Measurements from ENCODE around the gene PCP4L1. TPM values are rescaled to one million over a fixed set of nuclear protein-coding genes. Genes with fewer than 3 reads are reported as not detected.
A peak's percentile ranks its signal among the peaks of the same experiment; 100 is the strongest.
"Not testable (repeated sequence)": the region's sequence is repeated elsewhere in the genome, so short reads cannot be mapped to it uniquely, and the experiment has no call there.

The PCP4L1 gene
- total and polyA plus RNA-seq, 2 experiments from 2014 or later, result not detected

- TF ChIP-seq EZH2phosphoT487 (IDR thresholded peaks at IDR 0.05; ENCODE audit: insufficient read depth, low read depth) (no peak), EZH2 (IDR thresholded peaks at IDR 0.05; ENCODE audit: insufficient read depth, poor library complexity, severe bottlenecking) (no peak)
- Histone ChIP-seq H2AFZ (peak overlapping the region; percentile 99), H3K9ac (peak overlapping the region; percentile 98), H3K27ac (peak overlapping the region; percentile 94), H3K79me2 (ENCODE audit: insufficient read depth) (peaks cover 40% of the 10 kb centered on the region), H3K4me3 (peak overlapping the region; percentile 86), H3K36me3 (ENCODE audit: low read depth) (no peaks in the 10 kb centered on the region), H4K20me1 (ENCODE audit: insufficient read depth) (no peaks in the 10 kb centered on the region), H3K9me3 (ENCODE audit: low read depth) (no peaks in the 10 kb centered on the region), H3K4me2 (ENCODE audit: unreplicated experiment) (peak overlapping the region; percentile 95), H3K9me2 (ENCODE audit: insufficient read depth) (no peaks in the 10 kb centered on the region), H3K4me1 (ENCODE audit: insufficient read depth) (peaks cover 7% of the 10 kb centered on the region), H3K27me3 (replicated peaks; ENCODE audit: insufficient read depth) (no peaks in the 10 kb centered on the region), H3F3A (ENCODE audit: insufficient read depth) (no peaks in the 10 kb centered on the region)
- no peak for DNase-seq
- 41 to 43% methylated on average over 28 of the region's 28 CpGs for WGBS, 2 experiments (ENCODE audit: low coverage in 1 of 2, low lambda C conversion rate in 2 of 2, missing lambda C conversion rate in 2 of 2)
- in situ Hi-C loops (cut with MboI), result no loop called here
Measured at GRCh38 chr1:161313554-161314200, 55.1 kb downstream of the PCP4L1 start.

- no peaks in the 10 kb centered on the region for H3K36me3 ChIP-seq (ENCODE audit: low read depth)
- in situ Hi-C loops (cut with MboI), result no loop called here
- H3K9ac ChIP-seq, result peak within 1 kb of the TSS; percentile 98
- H3K9me2 ChIP-seq (ENCODE audit: insufficient read depth), result no peaks in the 10 kb centered on the region
- H3K4me1 ChIP-seq (ENCODE audit: insufficient read depth), result peaks cover 7% of the 10 kb centered on the region
- peak within 1 kb of the TSS; percentile 99 for H2AFZ ChIP-seq
- DNase-seq, result peak; percentile 95
- no peaks in the 10 kb centered on the region for H4K20me1 ChIP-seq (ENCODE audit: insufficient read depth)
- no peaks in the 10 kb centered on the region for H3K9me3 ChIP-seq (ENCODE audit: low read depth)
- H3K27ac ChIP-seq, result peak within 1 kb of the TSS; percentile 94
- peak within 1 kb of the TSS; percentile 86 for H3K4me3 ChIP-seq
- no peaks in the 10 kb centered on the region for H3K27me3 ChIP-seq (replicated peaks; ENCODE audit: insufficient read depth)
- no peak for TF ChIP-seq EZH2phosphoT487 (IDR thresholded peaks at IDR 0.05; ENCODE audit: insufficient read depth, low read depth)
- TF ChIP-seq EZH2 (IDR thresholded peaks at IDR 0.05; ENCODE audit: insufficient read depth, poor library complexity, severe bottlenecking), result no peak
- no peaks in the 10 kb centered on the region for H3F3A ChIP-seq (ENCODE audit: insufficient read depth)
- WGBS, 2 experiments (ENCODE audit: low coverage in 1 of 2, low lambda C conversion rate in 2 of 2, missing lambda C conversion rate in 2 of 2), result 1% methylated on average over 43 to 45 of the region's 45 CpGs
- peak within 1 kb of the TSS; percentile 95 for H3K4me2 ChIP-seq (ENCODE audit: unreplicated experiment)
- H3K79me2 ChIP-seq (ENCODE audit: insufficient read depth), result peaks cover 45% of the 10 kb centered on the region
Measured at GRCh38 chr1:161314201-161314981, 55.8 kb downstream of the PCP4L1 start, which contains the start of gene SDHC. Gene SDHC (plus strand): TSS chr1:161314381. CDS start chr1:161314406, 25 bp downstream.

GRCh38 chr1:161315841-161316674, 57.5 kb downstream of the PCP4L1 start:
- not testable (repeated sequence) for H4K20me1 ChIP-seq (ENCODE audit: insufficient read depth); H3K27ac ChIP-seq
- peaks cover 60% of the 10 kb centered on the region for H3K79me2 ChIP-seq (ENCODE audit: insufficient read depth)

GRCh38 chr1:161324020-161324419, 65.5 kb downstream of the PCP4L1 start:
- WGBS, 2 experiments (ENCODE audit: low coverage in 1 of 2, low lambda C conversion rate in 2 of 2, missing lambda C conversion rate in 2 of 2), result 95 to 99% methylated on average over 4 of the region's 4 CpGs
- no peaks in the 10 kb centered on the region for H4K20me1 ChIP-seq (ENCODE audit: insufficient read depth)

More at GRCh38 chr1:161315841-161316674, 57.5 kb downstream of the PCP4L1 start:
- H3F3A ChIP-seq (ENCODE audit: insufficient read depth); H3K4me3 ChIP-seq; DNase-seq; H3K27me3 ChIP-seq (replicated peaks; ENCODE audit: insufficient read depth); H3K4me1 ChIP-seq (ENCODE audit: insufficient read depth); H2AFZ ChIP-seq; H3K9me2 ChIP-seq (ENCODE audit: insufficient read depth); in situ Hi-C loops (cut with MboI); H3K36me3 ChIP-seq (ENCODE audit: low read depth); H3K9me3 ChIP-seq (ENCODE audit: low read depth): not testable (repeated sequence)
- H3K9ac ChIP-seq, result peak overlapping the region; percentile 98
- peak overlapping the region; percentile 95 for H3K4me2 ChIP-seq (ENCODE audit: unreplicated experiment)
- WGBS, 2 experiments (ENCODE audit: low coverage in 1 of 2, low lambda C conversion rate in 2 of 2, missing lambda C conversion rate in 2 of 2), result 75 to 81% methylated on average over 17 of the region's 17 CpGs

More at GRCh38 chr1:161324020-161324419, 65.5 kb downstream of the PCP4L1 start:
- Histone ChIP-seq H3K4me2 (ENCODE audit: unreplicated experiment) (no peak overlapping the region), H3K27ac (no peak overlapping the region), H3K4me3 (no peak overlapping the region), H3F3A (ENCODE audit: insufficient read depth) (no peaks in the 10 kb centered on the region), H3K27me3 (replicated peaks; ENCODE audit: insufficient read depth) (no peaks in the 10 kb centered on the region), H2AFZ (no peak overlapping the region), H3K9me2 (ENCODE audit: insufficient read depth) (no peaks in the 10 kb centered on the region), H3K36me3 (ENCODE audit: low read depth) (peaks cover 20% of the 10 kb centered on the region; the same call in 1 of the 2 replicates), H3K79me2 (ENCODE audit: insufficient read depth) (peaks cover 49% of the 10 kb centered on the region), H3K9ac (no peak overlapping the region), H3K4me1 (ENCODE audit: insufficient read depth) (no peaks in the 10 kb centered on the region), H3K9me3 (ENCODE audit: low read depth) (no peaks in the 10 kb centered on the region)
- TF ChIP-seq EZH2 (IDR thresholded peaks at IDR 0.05; ENCODE audit: insufficient read depth, poor library complexity, severe bottlenecking) (no peak), EZH2phosphoT487 (IDR thresholded peaks at IDR 0.05; ENCODE audit: insufficient read depth, low read depth) (no peak)
- no peak for DNase-seq
- in situ Hi-C loops (cut with MboI), result no loop called here

All from GM23248 (cell line).